ENCODE results near the gene AKT3.
"Not testable (repeated sequence)": the region's sequence is repeated elsewhere in the genome, so short reads cannot be mapped to it uniquely, and the experiment has no call there.

The AKT3 gene

DNA sequence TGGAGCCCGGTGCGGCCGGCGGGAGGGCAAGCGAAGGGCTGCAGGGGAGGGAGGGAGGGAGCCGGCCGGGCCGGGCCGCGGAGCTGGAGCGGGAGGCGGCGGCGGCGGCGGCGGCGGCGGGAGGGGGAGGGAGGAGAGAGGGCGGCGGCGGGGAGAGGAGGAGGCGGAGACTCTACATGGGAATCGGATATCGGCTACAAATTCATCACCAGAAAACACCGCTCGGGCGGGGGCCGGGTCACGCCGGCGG, at the start of gene AKT3:
AKT3 (minus strand) TSS at position 42 of the 250 bp plus-strand sequence. CDS start 7,073 bp downstream, outside the sequence.
- peak; percentile 86 for DNase-seq (ENCODE audit: low spot score)

DNA sequence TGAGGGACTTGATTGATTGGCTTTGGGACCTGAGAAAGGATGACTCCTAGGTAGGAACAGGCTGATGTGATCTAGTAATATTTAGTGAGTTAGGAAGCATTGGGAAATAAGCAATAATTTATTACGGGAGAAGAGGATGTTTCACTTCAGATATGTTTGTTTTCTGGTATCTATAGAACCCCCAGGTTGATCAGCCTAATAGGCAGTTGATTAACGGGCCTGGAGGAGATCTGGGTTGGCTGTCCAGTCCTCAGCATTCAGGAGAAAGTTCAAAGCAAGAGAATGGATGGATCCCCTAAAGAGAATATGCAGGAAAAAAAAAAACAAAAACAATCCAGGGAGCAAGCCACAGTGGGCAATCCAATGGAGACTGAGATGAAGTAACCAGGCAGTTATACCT, 48.2 kb upstream of the AKT3 start:
- DNase-seq (ENCODE audit: low spot score), result no peak

DNA sequence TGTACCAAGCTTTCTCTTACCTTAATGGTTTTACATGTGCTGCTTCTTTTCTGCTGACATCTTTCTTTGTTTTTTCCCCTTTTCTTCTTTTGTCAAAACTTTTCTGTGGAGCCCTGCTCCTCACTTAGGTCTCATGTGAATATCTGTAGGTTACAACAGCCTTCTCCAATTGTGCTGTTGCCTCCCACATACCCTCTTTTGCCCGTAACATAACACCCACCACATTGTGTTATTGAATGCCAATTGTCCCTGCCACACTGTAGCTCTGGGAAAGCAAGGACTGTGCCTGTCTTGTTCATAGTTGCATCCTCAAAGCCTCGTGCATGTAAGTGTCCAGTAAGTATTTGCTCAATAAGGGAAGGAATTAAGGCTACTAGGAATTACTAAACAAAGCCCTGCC, 46.3 kb upstream of the AKT3 start:
- no peak for DNase-seq (ENCODE audit: low spot score)

DNA sequence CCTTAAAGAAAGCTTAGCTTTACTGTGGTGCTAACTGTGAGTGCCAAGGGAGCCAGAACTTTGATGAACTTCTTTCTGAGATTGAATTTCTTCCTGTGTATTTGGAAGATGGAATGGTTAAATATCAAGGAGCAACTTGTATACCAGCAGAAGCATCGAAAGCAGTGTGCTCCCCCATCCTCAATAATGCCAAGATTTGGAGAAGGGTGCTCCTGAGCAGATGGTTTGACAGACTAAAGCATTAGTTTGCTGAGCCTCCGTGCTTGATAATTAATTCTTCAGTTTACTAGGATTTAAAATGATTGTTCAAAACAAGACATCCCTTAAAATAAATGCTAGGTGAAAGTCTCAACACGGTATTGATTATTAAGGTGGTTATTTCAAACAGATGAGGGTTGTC, 42.4 kb upstream of the AKT3 start:
- no peak for DNase-seq (ENCODE audit: low spot score)

DNA sequence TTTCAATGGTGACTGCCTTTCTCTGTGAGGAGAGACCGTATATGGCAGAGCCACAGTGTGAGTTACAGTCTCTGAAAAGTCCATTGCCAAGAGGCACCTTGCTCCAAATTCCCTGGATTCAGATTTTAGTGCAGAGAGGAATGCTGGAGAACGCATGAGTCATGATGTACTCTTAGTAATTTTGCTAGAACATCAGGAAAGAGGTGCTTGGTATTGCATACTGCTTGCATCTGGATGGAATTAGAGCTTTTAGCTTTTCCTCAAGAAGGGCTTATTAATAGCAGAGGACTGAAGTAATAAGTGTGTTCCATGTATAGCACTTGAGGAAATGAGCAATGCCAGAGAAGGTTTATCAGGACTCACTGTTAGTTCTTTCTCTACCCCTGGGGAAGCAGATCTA, 40.5 kb upstream of the AKT3 start:
- no peak for DNase-seq (ENCODE audit: low spot score)

DNA sequence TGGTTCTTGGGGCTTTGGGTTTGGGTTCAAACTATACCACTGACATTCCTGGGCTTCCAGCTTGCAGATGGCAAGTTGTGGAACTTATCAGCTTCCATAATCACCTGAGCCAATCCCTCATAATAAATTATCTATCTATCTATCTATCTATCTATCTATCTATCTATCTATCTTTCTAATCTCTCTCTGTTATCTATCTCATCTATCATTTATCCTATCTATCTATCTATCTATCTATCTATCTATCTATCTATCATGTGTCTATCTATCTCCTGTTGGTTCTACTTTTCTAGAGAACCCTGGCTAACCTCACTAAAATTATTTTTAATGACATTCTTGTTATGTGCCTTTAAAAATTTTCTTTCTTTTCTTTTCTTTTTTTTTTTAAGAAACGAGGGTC, 35.8 kb upstream of the AKT3 start:
- no peak for DNase-seq (ENCODE audit: low spot score)

DNA sequence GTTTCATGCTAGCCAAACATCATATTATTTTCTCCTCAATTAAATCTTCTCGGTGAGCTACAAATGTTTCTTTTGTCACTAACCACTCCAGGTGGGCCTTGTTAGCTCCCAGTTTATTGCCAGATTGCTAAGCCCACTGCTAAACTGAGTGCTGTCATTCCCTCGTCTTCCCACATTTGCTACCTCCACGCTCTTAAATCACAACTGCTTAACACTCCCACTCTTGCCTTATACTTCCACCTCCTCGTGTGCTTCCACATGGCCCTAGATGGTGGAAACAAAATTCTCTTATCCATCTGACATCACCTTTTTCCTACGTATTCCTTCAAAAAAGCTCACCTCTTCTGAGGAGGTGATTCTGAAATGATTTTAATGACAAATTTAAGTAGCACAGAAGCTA, 34.6 kb upstream of the AKT3 start:
- DNase-seq (ENCODE audit: low spot score), result no peak

DNA sequence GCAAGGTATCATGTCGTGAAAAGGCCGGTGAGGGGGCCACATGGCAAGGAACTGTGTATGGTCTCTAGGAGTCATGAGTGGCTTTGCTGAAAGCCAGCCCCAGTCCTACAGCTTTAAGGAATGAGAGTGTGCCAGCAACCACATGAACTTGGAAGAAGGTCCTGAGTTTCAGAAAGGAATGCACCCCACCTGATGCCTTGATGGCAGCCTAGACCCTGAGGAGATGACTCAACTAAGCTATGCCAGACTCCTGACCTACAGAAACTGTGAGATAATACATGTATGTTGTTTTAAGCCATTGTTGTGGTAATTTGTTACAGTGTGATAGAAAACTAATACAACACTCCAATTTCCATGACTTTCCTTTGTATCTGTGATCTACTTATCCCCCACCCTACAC, 33.5 kb upstream of the AKT3 start:
- no peak for DNase-seq (ENCODE audit: low spot score)

DNA sequence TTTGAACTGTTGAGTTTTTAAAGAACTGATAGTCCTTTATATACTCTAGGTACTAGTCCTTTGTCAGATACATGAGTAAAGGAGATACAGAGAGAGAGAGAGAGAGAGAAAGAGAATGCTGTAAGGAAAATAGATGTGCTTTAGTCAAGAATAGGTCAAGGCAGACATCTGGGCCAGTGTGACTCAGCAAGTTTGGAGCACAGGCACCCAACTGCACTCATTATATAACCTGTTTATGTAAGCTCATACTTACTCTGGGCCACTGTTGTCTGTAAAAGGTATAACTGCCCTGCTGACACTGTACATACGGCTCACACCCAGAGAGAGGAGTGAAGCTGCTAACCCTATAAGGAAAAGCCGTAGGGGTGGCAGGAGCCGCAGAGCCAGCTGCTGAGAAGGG, 32.2 kb upstream of the AKT3 start:
- no peak for DNase-seq (ENCODE audit: low spot score)

DNA sequence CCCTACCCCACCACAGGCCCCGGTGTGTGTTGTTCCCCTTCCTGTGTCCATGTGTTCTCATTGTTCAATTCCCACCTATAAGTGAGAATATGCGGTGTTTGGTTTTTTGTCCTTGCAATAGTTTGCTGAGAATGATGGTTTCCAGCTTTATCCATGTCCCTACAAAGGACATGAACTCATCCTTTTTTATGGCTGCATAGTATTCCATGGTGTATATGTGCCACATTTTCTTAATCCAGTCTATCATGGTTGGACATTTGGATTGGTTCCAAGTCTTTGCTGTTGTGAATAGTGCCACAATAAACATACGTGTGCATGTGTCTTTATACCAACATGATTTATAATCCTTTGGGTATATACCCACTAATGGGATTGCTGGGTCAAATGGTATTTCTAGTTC, 27.0 kb upstream of the AKT3 start:
- DNase-seq (ENCODE audit: low spot score), result not testable (repeated sequence)

DNA sequence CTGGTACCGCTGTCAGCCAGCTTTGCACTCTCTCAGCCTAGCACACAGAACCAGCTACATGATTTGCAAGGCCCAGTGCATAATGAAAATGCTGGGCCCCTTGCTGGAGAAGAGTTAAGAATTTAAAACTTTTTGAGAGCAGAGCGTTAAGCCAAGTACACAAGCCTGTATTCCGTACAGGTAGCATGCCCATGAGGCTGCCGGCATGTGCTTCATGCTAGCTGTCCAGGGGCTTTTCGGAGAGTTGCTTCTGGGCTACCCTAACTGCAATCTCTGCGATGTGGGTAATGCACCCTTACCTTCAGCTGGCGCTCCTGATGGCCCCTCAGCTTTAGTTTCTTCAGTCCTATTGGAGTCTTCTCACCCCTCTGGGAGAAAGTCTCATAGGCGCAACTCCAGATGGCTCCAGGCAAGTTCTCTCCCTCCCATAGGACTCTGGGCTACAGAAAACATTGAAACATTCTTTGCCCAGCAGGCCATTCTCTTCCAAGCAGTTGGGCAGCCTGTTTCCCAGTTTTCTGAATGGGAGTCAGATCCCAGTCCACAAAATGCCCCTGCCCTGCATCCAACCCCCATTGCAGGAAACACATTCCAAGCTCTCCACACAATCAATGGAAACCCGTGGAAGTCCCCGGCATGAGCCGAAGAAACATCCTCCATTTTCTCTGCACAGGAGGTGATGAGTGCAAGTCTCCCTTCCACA, 5.7 kb upstream of the AKT3 start:
- DNase-seq (ENCODE audit: low spot score), result no peak

DNA sequence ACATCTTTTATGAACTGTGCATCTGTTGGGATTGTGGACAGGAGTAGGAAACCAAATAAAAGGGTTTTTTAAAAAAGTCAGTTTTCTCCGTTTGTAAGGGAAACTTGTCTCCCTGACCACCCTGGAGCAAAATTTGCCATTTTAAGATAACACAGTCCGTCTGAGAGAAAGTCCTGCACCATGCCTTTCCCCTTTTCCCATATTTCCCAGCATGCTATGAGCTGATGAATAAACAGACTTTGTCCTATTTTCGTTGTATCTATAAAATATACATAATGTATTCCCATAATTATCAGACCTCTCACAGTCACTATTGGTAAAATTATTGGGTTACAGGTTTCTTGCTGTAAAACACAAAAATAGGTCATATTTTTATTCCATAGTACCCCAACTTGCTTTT, 1.7 kb upstream of the AKT3 start:
- no peak for DNase-seq (ENCODE audit: low spot score)

DNA sequence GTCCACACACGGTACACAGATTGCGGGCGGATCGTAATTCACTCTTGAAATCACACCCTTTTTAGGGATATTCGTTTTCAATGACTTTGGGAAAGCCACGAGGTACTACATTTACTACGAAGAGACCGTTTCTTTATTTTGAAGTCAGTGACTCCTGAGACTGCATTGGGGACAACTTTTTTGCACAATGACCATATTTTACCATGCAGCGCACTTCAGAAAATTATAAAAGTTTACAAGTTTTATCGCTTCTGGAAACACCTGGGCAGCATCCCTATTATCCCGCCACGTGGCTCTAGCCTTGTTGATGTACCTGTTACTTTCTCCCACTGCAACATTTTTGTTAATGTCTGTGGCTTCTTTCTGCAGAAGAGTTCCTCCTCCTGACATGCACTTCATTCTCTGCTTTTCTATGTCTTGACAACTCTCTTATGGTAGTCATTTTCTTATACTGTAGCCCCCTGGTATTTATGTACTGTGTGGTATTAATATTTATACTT, 1.3 kb upstream of the AKT3 start:
- DNase-seq (ENCODE audit: low spot score), result peak; percentile 26

DNA sequence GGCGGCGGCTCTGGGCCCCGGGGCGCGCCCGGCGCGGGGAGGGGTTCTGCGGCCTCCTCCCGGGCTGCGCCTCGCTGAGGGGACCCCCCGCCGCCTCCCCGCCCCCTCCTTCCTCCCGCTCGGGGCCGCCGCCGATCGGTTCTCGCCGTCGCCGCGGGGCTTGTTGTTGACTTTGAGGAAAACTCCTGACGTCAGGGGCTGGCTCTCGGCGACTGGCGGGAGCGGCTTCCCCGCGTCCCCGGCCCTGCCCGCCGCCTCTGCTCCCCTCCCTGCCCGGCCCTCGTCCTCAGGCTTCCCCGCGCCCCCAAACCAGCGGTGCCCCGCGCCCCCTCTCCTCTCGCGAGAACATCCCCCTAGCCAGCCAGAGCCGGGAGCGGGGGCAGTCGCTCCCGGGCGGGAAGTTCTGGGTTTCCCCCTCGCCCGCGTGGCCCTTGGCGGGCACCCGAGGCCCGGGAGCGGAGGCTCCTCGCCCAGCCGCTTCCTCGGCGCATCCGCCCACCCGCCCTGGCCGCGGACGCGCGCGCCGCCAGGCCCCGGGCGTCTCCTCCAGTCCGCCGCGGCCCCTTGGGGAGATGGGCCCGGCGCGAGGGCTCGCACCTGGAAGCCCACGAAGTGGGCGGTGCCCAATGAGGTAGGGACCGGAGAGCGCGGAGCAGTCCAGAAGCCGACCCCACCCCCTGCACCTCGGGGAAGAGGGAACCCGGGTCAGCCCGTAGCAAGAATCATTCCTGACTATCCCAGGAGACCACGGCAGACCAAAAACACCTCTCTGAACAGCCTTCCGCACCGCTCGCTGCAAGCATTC, 611 bp upstream of the AKT3 start:
- DNase-seq (ENCODE audit: low spot score), result peak; percentile 90

DNA sequence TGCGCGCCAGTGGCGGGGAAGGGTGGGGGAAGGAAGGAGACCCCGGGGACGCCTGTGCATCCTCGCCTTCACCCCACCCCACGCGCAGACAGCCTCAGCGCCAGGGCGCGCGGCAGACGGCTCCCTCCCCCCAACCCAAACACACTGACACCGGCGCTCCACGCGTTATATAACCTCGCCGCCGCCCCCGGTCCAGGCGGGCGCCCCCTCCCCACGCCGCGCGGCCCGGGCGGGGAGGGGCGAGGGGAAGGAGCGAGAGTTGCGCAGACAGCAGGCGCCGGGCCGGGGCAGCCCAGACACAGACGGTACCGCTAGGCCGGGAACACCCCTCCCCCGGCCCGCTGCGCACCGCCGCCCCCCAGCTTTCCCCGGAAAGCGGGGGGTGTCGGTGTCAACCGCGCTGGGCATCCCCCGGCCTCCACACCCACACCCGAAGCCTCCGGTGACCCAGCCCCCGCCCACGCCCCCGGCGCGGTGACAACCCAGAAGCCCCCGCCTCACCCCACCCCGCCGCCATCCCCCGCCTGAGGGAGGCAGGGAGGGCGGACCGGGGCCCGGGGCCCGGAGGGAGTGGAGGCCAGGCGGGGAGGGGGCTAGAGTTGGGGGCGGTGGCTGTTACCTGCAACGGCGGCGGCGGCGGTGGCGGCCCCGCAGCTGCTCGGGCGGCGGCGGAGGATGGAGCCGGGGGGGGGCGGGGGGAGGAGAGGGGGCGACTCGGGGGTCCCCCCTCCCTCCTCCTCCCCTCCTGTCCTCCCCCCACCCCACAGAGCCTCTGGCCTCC, 432 bp downstream of the AKT3 start:
- no peak for DNase-seq (ENCODE audit: low spot score)

DNA sequence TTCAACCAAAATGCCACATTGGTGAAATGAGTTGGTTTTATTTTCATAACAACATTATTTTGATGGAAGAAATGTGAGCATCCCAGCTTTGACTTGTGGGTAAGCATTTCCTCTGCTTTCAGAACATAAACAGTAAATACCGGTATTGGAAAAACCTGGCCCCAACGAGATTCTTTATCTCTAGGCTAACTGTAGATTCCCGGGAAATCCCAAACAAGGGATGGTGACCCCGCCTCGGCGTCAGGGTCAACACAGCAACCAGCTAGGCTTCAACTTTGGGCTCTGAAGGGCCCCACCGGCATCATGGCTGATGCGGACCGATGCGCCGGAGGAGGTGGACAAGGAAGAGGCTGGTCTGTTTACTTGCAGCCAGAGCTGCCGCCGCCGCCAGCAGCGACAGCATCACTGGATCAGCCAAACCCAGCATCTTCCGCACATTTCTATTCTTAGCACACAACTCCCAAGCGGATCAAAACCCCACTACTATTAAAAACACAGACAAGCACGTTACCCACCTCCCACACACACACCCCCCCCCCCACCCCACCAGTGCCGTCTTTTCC, 1.1 kb downstream of the AKT3 start:
- DNase-seq (ENCODE audit: low spot score), result peak; percentile 71

DNA sequence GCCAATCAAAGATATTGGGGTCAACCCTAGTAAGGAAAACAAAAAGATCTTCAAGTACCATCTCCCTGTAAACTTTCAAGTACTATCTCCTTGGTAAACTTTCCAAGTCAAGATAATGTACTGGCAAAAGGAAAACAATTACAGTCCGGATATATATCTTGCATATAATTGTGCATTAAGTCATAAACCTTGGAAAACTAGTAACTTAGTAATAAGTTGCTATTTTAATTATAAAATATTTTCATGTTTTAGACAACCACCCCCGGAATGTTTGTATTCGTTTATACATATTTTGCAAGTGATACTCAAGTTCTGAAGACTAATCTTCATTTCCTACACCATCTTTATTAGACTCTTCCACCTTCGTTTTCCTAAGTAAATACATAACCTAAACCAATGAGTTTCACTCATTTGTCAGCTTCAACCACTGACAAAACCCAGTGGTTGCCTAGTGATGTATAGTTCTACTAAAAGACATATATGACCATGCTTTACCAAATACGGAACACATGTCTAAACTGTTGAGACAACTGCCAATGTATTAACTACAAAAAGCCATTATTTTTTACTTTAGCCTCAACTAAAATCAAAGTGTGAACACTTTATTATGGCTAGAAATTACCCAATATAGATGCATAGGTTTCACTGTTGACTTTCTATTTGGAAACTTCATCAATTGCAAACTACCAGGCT, 1.7 kb downstream of the AKT3 start:
- no peak for DNase-seq (ENCODE audit: low spot score)

DNA sequence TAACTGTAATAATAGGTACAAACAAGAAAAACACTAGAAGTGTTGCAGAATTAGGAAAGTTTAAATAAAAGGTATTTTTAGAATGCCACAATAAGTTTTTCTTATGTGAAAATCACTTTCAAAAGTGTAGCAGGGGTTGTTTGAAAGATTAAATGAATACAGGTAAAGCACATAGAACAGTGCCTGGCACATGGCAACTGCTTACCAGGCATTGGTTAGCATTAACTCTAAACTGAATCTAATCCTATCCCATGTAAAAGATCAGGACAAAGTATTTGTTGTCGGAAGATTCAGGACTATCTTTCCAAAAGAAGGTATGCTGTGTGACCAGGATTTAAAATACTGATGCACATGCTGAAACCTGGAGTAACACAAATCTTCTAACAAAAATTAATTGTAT, 3.3 kb downstream of the AKT3 start:
- no peak for DNase-seq (ENCODE audit: low spot score)

DNA sequence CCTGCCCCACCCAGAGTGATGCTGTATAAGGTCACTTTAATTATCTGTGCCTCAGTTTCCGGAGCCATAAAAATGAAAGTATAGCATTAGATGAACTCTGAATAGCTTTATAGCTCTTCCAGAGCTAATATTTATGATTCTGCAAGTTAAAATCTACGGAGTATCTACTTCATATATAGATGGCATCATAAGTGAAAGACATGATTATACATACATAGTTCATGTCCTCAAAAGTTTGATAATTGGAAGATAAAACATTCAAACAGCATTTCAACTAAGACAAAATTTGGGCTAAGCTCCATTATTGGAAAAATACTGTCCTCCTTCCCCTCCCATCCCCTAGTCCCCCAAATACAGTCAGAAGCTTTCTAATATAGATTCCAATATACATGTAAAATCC, 4.2 kb downstream of the AKT3 start:
- DNase-seq (ENCODE audit: low spot score), result no peak

DNA sequence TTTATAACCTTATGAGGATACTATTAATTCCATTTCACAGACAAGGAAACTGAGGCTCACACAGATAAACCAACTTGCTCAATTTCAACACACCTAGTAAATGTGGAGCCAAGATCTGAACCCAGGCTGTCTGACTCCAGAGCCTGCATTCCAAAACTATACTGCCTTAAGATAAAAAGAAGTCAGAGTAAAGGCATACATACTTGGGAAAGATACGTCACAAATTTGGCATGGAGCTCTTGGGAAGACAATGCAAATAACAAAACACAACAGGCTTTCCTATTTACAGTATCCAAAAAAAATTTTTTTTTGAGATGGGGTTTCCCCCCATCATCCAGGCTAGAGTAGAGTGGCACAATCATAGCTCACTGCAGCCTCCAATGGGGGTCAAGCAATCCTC, 5.9 kb downstream of the AKT3 start:
- DNase-seq (ENCODE audit: low spot score), result no peak

DNA sequence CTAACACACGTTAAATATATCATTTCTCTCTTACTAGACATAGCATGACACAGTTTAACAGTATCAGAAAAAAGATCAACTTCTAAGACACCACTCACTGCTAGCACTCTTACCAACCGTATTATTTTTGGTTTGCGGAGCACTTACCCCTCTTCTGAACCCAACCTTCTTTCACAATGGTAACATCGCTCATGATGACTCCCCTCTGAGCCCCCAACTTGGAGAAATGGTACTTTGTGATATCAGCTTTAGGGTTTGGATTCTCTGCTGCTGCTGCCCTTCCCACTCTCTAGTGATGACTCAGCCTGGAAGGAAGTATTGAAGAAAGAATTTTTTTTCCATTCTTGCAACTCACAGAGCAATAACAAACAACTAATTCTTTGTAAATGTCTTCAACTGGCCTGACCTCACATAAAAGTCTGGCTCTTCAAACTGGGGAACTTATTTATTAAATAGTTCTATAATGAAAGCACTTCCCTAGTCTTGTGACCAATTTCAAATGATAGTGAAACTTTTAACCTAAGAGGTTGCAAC, 7.0 kb downstream of the AKT3 start:
- DNase-seq (ENCODE audit: low spot score), result no peak

DNA sequence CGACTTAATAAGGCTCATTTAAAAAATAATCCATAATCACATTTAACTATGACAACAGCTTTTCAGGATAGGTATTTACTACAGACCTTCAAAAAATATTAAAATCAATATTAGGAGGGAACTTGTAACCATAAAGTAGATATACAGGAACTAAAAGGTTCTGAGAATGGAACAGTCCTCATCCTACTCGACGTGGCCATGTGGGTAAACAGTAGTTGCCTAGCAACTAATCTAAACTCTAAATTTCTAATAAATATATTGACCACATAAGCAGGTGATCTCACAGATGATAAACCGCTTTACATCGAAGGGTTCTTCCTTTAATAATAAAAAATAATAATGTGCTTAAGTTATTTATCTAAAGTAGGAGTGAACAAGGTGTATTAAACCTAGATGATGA, 7.9 kb downstream of the AKT3 start:
- no peak for DNase-seq (ENCODE audit: low spot score)
